GM18520 (cell line): ENCODE measurements around the gene EXOC8.

Experiments
- ATAC-seq: cut with Tn5 transposase; IDR thresholded peaks from one replicate; pipeline ENCODE4 v1.9.1; 2021; ENCODE audit not compliant: unreplicated experiment

EXOC8 gene

DNA sequence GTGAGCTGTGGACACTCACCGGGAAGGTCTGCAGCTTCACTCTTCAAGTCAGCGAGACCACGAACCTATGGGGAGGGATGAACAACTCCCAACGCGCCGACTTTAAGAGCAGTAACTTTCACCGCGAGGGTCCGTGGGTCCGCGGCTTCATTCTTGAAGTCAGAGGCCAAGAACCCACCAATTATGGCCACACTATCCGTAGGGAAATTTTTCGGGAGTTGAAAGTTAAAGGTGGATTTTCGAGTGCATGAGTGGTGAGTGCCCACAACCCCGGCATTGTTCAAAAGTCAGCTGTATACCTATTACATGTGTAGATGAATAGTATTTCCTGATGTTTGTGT lies 19.7 kb downstream of the EXOC8 start:
- no peak for ATAC-seq

- no peak for ATAC-seq
Observed at GRCh38 chr1:231317306-231318014, 20.2 kb downstream of the EXOC8 start.

- ATAC-seq = no peak
Observed at GRCh38 chr1:231315887-231316286, 21.8 kb downstream of the EXOC8 start.

GRCh38 chr1:231313661-231314060 lies 24.0 kb downstream of the EXOC8 start:
- ATAC-seq = no peak

DNA sequence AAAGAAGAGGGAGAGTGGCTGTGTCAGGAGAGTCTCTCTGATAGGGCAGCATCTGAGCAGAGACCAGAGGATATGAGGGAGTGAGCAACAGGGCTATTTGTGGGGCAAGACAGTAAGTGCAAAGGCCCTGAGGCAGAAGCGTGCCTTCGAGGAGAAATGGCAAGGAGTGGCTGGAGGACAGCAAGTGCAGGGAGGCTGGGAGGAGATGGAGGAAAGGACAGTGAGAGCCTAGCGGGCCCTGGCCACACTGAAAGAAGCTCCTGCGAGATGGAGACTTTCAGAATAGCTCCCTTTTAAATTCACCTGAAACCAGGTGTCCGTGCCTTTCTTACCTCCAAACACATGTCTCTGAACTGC lies 25.2 kb downstream of the EXOC8 start:
- no peak for ATAC-seq

DNA sequence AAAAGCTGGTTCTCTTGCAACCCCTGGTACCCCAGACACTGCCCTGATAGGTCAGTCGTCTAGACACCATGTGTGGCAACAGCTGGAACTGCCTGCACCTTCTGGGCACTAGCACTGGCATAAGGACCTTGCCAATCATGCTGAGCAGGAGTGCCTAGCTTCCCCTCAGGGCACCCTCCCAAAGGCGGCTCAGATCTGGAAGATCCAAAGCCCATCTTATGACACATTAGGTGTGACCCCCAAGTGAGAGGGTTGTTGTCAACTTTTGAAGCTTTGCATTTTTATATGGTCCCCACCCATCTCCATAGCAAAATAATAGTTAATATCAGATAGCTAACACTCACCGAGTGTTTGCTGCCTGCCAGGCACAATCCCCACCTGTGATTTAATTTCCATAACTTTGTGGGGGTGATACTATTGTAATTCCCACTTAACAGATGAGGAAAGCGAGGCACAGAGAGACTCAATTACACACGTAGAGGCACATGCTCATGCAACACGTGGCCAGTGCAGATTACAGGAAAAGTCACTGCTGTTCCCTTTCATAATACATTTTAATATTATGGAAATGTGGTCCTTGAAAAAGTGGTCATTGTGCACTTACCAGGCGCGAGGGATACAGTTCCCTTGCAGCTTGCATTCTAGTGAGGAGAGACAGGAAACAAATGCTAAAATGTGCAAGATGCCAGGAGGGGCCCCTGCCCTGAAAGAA lies 25.8 kb downstream of the EXOC8 start:
- no peak for ATAC-seq

DNA sequence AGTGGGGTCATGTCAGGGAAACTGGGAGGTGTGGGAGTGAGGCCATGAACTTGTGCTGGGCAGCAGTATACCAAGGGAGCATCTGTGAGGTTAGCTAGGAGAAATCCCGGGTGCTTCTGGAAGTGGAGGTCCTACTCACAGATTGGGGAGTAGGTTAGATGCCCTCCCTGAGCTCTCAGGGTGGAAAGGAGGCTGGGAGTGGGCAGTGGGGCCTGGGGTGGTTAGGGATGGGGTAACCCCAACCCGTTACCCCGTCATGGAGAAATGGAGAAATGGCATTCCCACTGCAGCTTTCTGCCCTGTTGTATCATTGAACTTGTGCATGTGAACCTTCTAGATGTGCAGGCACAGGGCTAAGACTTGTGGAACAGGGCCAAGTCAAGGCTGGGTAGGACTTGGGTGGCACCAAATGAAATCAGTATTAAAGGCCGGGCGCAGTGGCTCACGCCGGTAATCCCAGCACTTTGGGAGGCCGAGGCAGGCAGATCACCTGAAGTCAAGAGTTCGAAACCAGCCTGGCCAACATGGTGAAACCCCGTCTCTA lies 27.2 kb downstream of the EXOC8 start:
- ATAC-seq = no peak

- ATAC-seq = no peak
Observed at GRCh38 chr1:231301990-231302389, 35.7 kb downstream of the EXOC8 start.

DNA sequence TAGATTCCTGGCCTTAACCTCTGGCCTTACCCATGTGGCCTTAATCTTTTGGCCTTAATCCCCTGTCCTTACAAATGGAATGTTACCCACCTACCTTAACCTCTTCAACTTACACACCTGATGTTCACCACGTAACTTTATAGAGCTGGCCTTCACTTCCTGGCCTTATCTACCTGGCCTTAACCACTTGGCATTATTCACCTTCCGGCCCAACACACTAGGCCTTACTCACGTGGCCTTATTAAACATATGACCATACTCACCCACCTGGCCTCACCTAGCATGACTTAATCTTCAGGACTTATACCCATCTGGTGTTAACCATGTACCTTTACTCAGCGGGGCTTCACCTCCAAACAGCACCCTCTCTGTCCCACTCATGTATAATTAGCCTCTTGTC lies 41.7 kb downstream of the EXOC8 start:
- ATAC-seq = no peak

GRCh38 chr1:231286603-231287002 lies 51.0 kb downstream of the EXOC8 start:
- no peak for ATAC-seq

- no peak for ATAC-seq
Observed at GRCh38 chr1:231284441-231284840, 53.2 kb downstream of the EXOC8 start.
